ENCODE results near the gene SLC1A7. TPM values are rescaled to one million over a fixed set of nuclear protein-coding genes. Genes with fewer than 3 reads are reported as not detected.

SLC1A7 gene
- 0.56 TPM in 1 of 2 replicates, not detected in the other for total RNA-seq

DNA sequence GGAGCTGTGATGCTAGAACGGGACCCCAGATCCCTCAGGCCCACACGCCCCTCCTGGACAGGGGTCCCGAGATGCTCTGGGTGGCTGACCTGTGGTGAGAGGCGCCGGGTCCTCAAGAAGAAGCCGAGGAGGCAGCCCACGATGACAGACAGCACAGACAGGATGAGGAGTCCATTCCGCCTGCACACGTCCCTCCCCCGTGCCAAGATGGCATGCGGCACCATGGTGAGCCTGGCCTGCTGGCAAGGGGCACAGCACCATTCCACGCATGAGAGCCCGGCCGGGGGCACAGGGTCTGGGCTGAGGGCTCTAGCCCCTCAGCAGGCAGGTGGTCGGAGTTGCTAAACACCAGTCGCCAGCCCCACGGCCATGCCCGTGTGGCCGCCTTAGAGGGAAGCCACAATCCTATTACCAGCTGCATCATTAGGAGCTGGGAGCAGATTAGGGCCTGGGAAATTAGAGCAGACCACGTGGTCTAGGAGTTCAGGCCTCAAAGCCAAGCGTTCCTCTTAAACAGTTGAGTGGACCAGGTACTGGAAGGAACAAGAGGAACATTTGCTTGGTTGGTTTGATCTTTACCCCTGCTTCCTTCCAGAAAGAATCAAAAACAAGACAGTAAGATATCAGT, at the start of gene SLC1A7:
TSS of gene SLC1A7 (minus strand) at position 413 of the 628 bp plus-strand sequence. CDS start at position 224, 189 bp downstream.

DNA sequence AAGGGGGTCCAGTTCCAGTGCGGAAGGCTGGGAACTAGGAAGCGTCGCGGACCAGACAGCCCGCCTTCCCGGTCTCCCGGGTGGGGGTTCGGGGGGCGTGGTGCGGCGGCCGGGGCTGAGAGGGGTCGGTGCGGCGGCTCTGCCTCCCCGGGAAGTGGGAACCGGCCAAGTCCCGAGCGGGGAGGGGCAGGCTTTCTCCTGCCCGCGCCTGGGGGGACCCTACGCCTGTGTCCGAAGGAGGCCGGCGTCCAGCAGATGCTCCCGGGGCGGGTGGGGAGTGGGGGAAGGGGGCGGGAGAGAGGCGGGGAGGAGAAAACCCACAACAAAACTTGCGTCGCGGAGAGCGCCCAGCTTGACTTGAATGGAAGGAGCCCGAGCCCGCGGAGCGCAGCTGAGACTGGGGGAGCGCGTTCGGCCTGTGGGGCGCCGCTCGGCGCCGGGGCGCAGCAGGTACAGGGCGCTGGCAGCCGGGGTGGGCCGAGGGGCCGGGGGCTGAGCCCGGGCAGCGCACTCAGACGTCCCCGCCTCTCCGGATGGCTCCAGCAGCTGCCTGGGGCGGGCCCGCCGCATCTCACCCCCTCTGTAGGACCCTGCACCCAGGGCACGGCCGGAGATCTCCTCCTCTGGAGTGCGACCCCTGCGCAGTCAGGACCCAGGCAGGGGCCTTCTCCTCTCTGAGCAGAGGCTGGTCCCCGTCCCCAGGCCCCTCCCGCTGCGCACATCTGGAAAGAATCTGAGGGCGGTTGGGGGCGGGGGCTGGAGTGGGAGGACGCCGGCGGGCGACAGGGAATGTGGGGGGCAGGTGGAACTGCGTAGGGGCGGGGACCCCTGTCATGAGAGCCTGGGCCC, 80.4 kb downstream of the SLC1A7 start, which contains the start of gene PODN:
TSS of gene PODN (plus strand) at position 355 of the 849 bp plus-strand sequence. CDS start 7,643 bp downstream, outside the sequence.

Other genes with a start within 250 kb of the SLC1A7 start
- gene ECHDC2, start 220.9 kb downstream of the SLC1A7 start, total RNA-seq, result 11.1 and 31.1 TPM in 2 replicates
- gene SCP2, start 215.4 kb downstream of the SLC1A7 start, total RNA-seq, result 107 and 161 TPM in 2 replicates
- gene PODN, start 80.4 kb downstream of the SLC1A7 start, total RNA-seq, result 0.39 and 8.6 TPM in 2 replicates
- 20.0 and 25.6 TPM in 2 replicates for gene CPT2, start 54.2 kb upstream of the SLC1A7 start, total RNA-seq
- 69.3 and 70.1 TPM in 2 replicates for gene CZIB, start 78.0 kb upstream of the SLC1A7 start, total RNA-seq
- gene MAGOH, start 95.9 kb upstream of the SLC1A7 start, total RNA-seq, result 40.9 and 42.0 TPM in 2 replicates
- gene LRP8, start 185.4 kb upstream of the SLC1A7 start, total RNA-seq, result 2.1 and 17.1 TPM in 2 replicates

Data from epithelial cell of alveolus of lung (primary cell).